HG02884 (cell line): Measurements from ENCODE around the gene MLN.
"Not testable (repeated sequence)": the region's sequence is repeated elsewhere in the genome, so short reads cannot be mapped to it uniquely, and the experiment has no call there.

Source experiments
- ATAC-seq: cut with Tn5 transposase; IDR thresholded peaks from one replicate; pipeline ENCODE4 v1.9.1; 2021; ENCODE audit warnings: mild to moderate bottlenecking, moderate library complexity; ENCODE audit not compliant: unreplicated experiment

MLN gene

GRCh38 chr6:33836806-33837469 is 33.1 kb upstream of the MLN start:
- no peak for ATAC-seq

GRCh38 chr6:33834401-33835392 is 30.9 kb upstream of the MLN start:
- no peak for ATAC-seq

GRCh38 chr6:33833599-33833998 is 29.8 kb upstream of the MLN start:
- no peak for ATAC-seq

- not testable (repeated sequence) for ATAC-seq
Observed at GRCh38 chr6:33832831-33833230, 29.0 kb upstream of the MLN start.

- not testable (repeated sequence) for ATAC-seq
Observed at GRCh38 chr6:33831725-33832124, 27.9 kb upstream of the MLN start.

GRCh38 chr6:33830635-33831240 is 26.9 kb upstream of the MLN start:
- no peak for ATAC-seq

GRCh38 chr6:33828764-33829731 is 25.2 kb upstream of the MLN start:
- ATAC-seq = no peak

GRCh38 chr6:33828452-33828763 is 24.6 kb upstream of the MLN start:
- no peak for ATAC-seq

- ATAC-seq = no peak
Observed at GRCh38 chr6:33827546-33828451, 24.0 kb upstream of the MLN start.

- ATAC-seq = no peak
Observed at GRCh38 chr6:33826537-33826936, 22.7 kb upstream of the MLN start.

GRCh38 chr6:33824461-33825154 is 20.8 kb upstream of the MLN start:
- ATAC-seq = no peak

GRCh38 chr6:33823806-33824205 is 20.0 kb upstream of the MLN start:
- ATAC-seq = no peak

GRCh38 chr6:33822575-33823395 is 19.0 kb upstream of the MLN start:
- no peak for ATAC-seq

- no peak for ATAC-seq
Observed at GRCh38 chr6:33820784-33821520, 17.1 kb upstream of the MLN start.

GRCh38 chr6:33820243-33820642 is 16.4 kb upstream of the MLN start:
- no peak for ATAC-seq

- no peak for ATAC-seq
Observed at GRCh38 chr6:33819021-33819420, 15.2 kb upstream of the MLN start.

GRCh38 chr6:33818293-33818692 is 14.5 kb upstream of the MLN start:
- no peak for ATAC-seq

GRCh38 chr6:33817489-33817888 is 13.7 kb upstream of the MLN start:
- no peak for ATAC-seq
